GM06990 (cell line): ENCODE data around the gene CTXN3.
"Not testable (repeated sequence)": the region's sequence is repeated elsewhere in the genome, so short reads cannot be mapped to it uniquely, and the experiment has no call there.

Experiments
- DNase-seq: peaks from one replicate; pipeline ENCODE4 v3.0.0-alpha.2; 2011; ENCODE audit not compliant: insufficient read length; ENCODE audit errors: extremely low read depth
- H3K27me3 ChIP-seq: replicated peaks from 2 replicates; pipeline ENCODE4 v1.6.0; 2011; ENCODE audit warnings: low read length; ENCODE audit not compliant: control insufficient read depth, insufficient read depth
- H3K36me3 ChIP-seq: 2 replicates; pipeline ENCODE4 v1.5.1; 2011; ENCODE audit warnings: low read length; ENCODE audit not compliant: control insufficient read depth, insufficient read depth
- H3K4me3 ChIP-seq: replicated peaks from 2 replicates; pipeline ENCODE4 v1.5.1; 2011; ENCODE audit warnings: low read depth, mild to moderate bottlenecking, control low read depth, low read length
- TF ChIP-seq, protein P1 (sequence below): IDR thresholded peaks from 2 replicates; pipeline ENCODE4 v1.5.1; 2011; ENCODE audit warnings: low read length, control low read depth, mild to moderate bottlenecking, inconsistent platforms; ENCODE audit not compliant: insufficient read depth, poor library complexity, severe bottlenecking

The CTXN3 gene

DNA sequence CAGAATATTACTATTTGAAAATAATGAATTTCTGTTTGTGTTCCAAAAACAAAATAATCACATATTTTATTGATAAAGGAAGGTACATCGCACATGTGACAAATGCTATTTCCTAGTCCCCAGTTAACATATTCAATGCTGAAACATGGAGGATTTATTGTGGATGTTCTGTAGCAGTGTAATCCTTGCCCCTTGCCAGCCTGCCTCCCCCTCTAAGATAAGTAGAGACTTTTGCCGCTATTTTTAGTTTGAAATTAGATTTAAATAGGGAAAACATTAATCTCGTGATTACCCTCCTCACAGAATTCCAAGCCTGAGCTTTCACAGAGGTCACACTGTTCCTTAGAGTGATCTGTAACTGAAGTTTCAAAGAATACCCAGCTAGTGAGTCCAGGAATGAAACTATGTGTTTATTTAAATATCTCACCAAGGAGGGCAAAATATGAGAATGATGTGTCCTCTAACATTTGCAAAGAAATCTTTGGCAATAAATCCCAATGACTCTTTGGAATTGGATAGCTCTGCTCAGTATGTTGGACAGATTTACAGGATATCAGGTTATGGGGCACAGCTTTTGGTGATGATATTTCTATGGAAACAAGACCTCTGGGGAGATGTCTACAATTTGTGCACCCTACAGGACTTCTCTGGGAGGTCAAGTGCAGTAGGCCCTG, 17.3 kb downstream of the CTXN3 start:
- DNase-seq: no peak
- H3K27me3 ChIP-seq: no peaks in the 10 kb centered on the region
- no peaks in the 10 kb centered on the region for H3K36me3 ChIP-seq
- no peak overlapping the region for H3K4me3 ChIP-seq
- TF ChIP-seq, protein P1, sequence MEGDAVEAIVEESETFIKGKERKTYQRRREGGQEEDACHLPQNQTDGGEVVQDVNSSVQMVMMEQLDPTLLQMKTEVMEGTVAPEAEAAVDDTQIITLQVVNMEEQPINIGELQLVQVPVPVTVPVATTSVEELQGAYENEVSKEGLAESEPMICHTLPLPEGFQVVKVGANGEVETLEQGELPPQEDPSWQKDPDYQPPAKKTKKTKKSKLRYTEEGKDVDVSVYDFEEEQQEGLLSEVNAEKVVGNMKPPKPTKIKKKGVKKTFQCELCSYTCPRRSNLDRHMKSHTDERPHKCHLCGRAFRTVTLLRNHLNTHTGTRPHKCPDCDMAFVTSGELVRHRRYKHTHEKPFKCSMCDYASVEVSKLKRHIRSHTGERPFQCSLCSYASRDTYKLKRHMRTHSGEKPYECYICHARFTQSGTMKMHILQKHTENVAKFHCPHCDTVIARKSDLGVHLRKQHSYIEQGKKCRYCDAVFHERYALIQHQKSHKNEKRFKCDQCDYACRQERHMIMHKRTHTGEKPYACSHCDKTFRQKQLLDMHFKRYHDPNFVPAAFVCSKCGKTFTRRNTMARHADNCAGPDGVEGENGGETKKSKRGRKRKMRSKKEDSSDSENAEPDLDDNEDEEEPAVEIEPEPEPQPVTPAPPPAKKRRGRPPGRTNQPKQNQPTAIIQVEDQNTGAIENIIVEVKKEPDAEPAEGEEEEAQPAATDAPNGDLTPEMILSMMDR: no peak

DNA sequence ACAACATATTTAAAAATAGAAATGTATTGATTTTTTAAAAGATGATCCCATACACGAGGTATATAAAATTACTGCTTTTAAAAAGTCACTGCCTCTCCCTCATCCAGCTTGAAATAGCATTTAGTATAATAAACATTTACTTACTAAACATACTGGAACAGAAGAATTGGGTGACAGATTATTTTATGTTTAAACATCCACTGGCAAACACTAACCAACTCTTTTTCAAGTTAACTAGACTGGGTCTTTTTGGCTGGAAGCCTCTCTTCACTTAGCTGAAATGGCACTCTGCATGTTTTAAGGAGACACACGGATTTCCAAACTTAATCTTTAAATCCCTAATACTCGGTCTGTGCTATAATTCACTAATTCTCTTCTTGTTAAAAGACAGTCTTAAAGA, 19.0 kb downstream of the CTXN3 start:
- TF ChIP-seq, protein P1: no peak
- Histone ChIP-seq H3K27me3 (no peaks in the 10 kb centered on the region), H3K36me3 (no peaks in the 10 kb centered on the region), H3K4me3 (no peak overlapping the region)
- DNase-seq: no peak

DNA sequence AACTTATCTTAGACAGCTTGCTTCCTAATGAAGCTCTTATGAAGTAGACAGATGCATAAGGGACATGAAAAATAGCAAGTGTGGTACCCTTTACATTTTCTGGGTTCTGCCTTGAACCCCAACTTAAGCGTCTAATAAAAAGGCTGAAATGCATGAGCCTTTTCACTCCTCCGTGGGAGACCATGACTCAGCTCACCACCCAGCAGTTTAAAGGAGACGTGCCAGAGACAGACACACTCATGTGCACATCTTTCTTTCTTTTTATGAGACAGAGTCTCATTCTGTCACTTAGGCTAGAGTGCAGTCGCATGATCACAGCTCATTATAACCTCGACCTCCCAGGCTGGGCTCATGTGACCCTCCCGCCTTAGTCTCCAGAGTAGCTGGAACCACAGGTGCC, 22.3 kb downstream of the CTXN3 start:
- Histone ChIP-seq H3K36me3 (no peaks in the 10 kb centered on the region), H3K27me3 (no peaks in the 10 kb centered on the region), H3K4me3 (no peak overlapping the region)
- TF ChIP-seq, protein P1: no peak
- no peak for DNase-seq

DNA sequence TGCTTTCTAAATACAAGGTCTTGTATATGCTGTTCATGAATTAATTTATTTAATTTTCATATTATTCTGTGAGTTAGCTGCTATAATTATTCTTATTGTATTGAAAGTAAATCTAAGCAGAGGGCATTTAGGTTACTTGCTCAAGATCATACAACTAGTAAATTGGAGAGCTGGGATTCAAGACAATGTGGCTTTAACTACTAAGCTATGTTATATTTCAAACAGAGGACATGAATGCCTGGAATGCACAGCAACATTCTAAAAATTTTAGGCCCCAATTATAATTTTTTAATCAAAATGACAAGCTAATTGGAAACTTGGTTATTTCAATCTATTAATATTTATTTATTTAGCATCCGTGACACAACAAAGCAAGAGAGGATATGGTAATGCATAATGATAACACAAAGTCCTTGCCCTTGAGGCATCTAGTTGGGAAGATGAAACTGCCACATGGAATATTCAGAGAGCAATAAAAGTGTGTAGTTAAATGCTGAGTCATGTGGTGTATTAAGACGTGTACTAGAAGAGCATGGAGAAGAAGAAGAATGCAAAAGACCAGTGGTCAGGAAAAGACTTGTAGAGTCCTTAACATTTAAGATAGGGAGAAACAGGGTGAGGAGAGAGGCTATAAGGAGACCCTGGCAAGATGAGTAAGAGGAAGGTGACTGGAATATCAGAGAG, 24.4 kb downstream of the CTXN3 start:
- TF ChIP-seq, protein P1: no peak
- DNase-seq: no peak
- no peaks in the 10 kb centered on the region for H3K36me3 ChIP-seq
- no peaks in the 10 kb centered on the region for H3K27me3 ChIP-seq
- H3K4me3 ChIP-seq: no peak overlapping the region

DNA sequence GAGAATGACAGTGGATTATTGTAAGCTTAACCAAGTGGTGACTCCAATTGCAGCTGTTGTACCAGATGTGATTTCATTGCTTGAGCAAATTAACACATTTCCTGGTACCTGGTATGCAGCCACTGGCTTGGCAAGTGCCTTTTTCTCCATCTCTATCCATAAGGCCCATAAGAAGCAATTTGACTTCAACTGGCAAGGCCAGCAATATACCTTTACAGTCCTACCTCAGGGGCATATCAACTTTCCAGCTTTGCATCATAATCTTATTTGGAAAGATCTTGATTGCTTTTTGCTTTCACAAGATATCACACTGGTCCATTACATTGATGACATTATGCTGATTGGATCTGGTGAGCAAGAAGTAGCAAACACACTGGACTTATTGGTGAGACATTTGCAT, 28.1 kb downstream of the CTXN3 start:
- not testable (repeated sequence) for DNase-seq, H3K27me3 ChIP-seq, H3K36me3 ChIP-seq, H3K4me3 ChIP-seq

DNA sequence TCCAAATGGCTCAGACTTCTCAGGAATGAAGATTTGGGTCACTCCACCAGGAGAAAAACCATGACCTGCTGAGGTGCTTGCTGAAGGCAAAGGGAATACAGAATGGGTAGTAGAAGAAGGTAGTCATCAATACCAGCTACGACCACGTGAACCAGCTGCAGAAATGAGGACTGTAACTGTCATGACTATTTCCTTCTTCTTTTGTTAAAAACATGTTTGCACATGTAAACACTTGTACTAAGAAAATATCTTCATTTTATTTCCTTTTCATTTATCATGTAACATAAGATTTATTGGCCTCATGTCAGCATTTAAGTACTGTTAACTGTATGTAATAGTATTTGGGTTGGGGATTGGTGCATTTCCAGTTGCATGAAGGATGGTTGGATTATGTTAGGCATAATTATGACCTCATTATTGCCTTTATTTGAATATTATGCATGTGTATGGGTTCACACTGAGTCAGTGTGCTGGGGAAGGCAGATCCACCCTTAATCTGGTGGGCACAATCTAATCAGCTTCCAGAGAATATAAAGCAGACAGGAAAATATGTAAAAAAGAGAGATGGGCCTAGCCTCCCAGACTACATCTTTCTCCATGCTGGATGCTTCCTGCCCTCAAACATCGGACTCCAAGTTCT, 30.9 kb downstream of the CTXN3 start:
- not testable (repeated sequence) for H3K27me3 ChIP-seq, H3K4me3 ChIP-seq, H3K36me3 ChIP-seq, DNase-seq
